A673 (cell line): ENCODE data around the gene GPR179.

Experiments
- EZH2 ChIP-seq: fragments of 200-600 bp; sonication (generic); IDR thresholded peaks from 2 replicates; pipeline ENCODE4 v1.6.1; 2017; ENCODE audit warnings: borderline replicate concordance, low read depth, mild to moderate bottlenecking, mixed read lengths, antibody characterized with exemption, low read length; ENCODE audit not compliant: poor library complexity, severe bottlenecking
- TF ChIP-seq, protein P1 (sequence below): fragments of 300-800, 200-600 bp; sonication (generic); conservative IDR thresholded peaks from 2 replicates; pipeline ENCODE4 v1.5.1; 2017; ENCODE audit warnings: low read depth, mild to moderate bottlenecking, antibody characterized with exemption, low read length, moderate library complexity, mixed read lengths

DNA sequence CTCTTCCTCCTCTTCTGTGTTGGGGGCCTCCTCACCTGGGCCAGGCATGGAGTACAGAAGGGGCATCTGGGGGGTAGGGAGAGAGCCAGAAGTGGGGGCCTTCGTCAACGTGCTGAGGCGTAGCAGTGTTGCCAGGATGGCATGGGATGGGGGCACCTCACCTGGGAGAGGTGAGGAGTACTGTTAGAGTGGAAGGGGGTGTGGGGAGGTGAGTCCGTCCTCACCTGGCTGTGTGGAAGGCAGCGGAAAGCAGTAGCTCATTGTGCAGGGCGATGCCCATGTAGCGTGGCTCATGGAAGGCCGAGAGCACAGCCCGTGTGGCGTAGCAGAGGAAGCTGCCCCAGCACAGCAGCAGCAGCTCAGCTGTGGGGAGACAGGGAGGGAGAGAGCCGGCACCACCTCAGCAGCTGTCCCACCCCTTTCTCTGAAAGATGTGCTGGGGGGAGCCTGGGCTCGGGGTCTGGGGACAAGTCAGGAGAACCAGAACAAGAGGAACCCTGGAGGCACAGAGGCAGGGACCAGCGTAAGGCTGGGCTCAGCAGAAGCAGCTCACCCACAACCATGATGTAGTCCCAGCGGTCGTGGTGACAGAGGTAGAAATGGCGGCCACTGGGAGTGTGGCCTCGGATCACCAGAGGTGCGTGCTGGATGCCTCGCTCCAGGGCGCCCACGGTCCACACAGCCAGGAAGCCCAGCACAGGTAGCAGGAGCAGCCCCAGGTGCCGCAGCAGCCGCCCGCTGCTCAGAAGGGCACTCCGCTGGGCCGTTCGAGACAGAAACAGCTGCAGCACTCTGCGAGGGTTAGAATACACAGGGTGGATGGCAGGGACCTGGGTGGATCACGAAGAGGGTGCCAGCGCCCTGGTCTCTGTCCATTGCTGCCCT is 9.0 kb downstream of the GPR179 start:
- TF ChIP-seq, protein P1, sequence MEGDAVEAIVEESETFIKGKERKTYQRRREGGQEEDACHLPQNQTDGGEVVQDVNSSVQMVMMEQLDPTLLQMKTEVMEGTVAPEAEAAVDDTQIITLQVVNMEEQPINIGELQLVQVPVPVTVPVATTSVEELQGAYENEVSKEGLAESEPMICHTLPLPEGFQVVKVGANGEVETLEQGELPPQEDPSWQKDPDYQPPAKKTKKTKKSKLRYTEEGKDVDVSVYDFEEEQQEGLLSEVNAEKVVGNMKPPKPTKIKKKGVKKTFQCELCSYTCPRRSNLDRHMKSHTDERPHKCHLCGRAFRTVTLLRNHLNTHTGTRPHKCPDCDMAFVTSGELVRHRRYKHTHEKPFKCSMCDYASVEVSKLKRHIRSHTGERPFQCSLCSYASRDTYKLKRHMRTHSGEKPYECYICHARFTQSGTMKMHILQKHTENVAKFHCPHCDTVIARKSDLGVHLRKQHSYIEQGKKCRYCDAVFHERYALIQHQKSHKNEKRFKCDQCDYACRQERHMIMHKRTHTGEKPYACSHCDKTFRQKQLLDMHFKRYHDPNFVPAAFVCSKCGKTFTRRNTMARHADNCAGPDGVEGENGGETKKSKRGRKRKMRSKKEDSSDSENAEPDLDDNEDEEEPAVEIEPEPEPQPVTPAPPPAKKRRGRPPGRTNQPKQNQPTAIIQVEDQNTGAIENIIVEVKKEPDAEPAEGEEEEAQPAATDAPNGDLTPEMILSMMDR = no peak
- TF ChIP-seq EZH2 = no peak
